Panc1 (cell line): ENCODE results near the gene RRAS2. TPM values are rescaled to one million over a fixed set of nuclear protein-coding genes. Genes with fewer than 3 reads are reported as not detected.

Experiments used
- ATAC-seq: fragments of 200-7000 bp; cut with Tn5 transposase; 2 replicates; pipeline ENCODE4 v1.9.1; 2020; ENCODE audit warnings: mild to moderate bottlenecking, moderate library complexity
- BruUV-seq: library from RNA; stranded (reverse); fragments of 400-500 nt; replicated peaks from 2 replicates; lab custom pipeline; 2021; lab: Mats Ljungman, UMichigan
- CTCF ChIA-PET: fragments of 300-600 bp; sonication (Branson Sonifier 250); formaldehyde crosslinking; loops from one replicate; lab custom pipeline; 2022; ENCODE audit warnings: antibody characterized with exemption; lab: Charles Lee
- POLR2A ChIA-PET: fragments of 300-600 bp; sonication (Branson Sonifier 250); formaldehyde crosslinking; loops from one replicate; lab custom pipeline; 2022; ENCODE audit warnings: antibody characterized with exemption; lab: Charles Lee
- DNase-seq: peaks from one replicate; pipeline ENCODE4 v3.0.0-alpha.2; 2010; ENCODE audit warnings: low read depth, low spot score
- H3K27ac ChIP-seq: 2 replicates; pipeline ENCODE4 v1.5.1; 2011; ENCODE audit warnings: mild to moderate bottlenecking, low read length, inconsistent platforms
- H3K27me3 ChIP-seq: fragments of 200-500 bp; sonication (Bioruptor generic); 2 replicates; pipeline ENCODE4 v1.6.0; 2014; ENCODE audit warnings: low read length, inconsistent platforms; ENCODE audit not compliant: control insufficient read depth, insufficient read depth
- H3K36me3 ChIP-seq: fragments of 200-500 bp; sonication (Bioruptor generic); 2 replicates; pipeline ENCODE4 v1.5.1; 2014; ENCODE audit warnings: inconsistent platforms, mild to moderate bottlenecking, low read length, moderate library complexity; ENCODE audit not compliant: control insufficient read depth, insufficient read depth
- H3K4me1 ChIP-seq: 2 replicates; pipeline ENCODE4 v1.5.1; 2011; ENCODE audit warnings: inconsistent platforms, mild to moderate bottlenecking, low read length, moderate library complexity; ENCODE audit not compliant: control insufficient read depth, insufficient read depth
- H3K4me3 ChIP-seq, 2 experiments: 2 replicates each; pipeline ENCODE4 v1.5.1; 2011 to 2012; ENCODE audit warnings: low read depth in 2 of 2, low read length in 2 of 2, mild to moderate bottlenecking in 2 of 2, inconsistent platforms in 1 of 2, moderate library complexity in 1 of 2
- H3K9me3 ChIP-seq: fragments of 200-500 bp; sonication (Bioruptor generic); 2 replicates; pipeline ENCODE4 v1.5.1; 2014; ENCODE audit warnings: low read depth, mild to moderate bottlenecking, inconsistent platforms, low read length, moderate library complexity; ENCODE audit not compliant: control insufficient read depth, insufficient read depth
- CTCF ChIP-seq: fragments of 450-650 bp; IDR thresholded peaks from 2 replicates; pipeline ENCODE4 v1.5.1; 2017; ENCODE audit warnings: mild to moderate bottlenecking
- POLR2AphosphoS5 ChIP-seq: IDR thresholded peaks from 2 replicates; pipeline ENCODE4 v1.6.1; 2012; ENCODE audit warnings: mild to moderate bottlenecking, low read depth, low read length, moderate library complexity
- REST ChIP-seq, 2 experiments: IDR thresholded peaks; 2 replicates each; pipeline ENCODE4 v1.6.1; 2011 to 2012; ENCODE audit warnings: low read depth in 2 of 2, control low read depth in 1 of 2, low read length in 1 of 2, mild to moderate bottlenecking in 1 of 2, moderate library complexity in 1 of 2; ENCODE audit not compliant: insufficient read depth in 1 of 2
- SIN3A ChIP-seq: IDR thresholded peaks from 2 replicates; pipeline ENCODE4 v1.6.1; 2012; ENCODE audit warnings: low read depth, mild to moderate bottlenecking, low read length, moderate library complexity, borderline replicate concordance; ENCODE audit not compliant: insufficient read depth
- TCF7L2 ChIP-seq: IDR thresholded peaks from 2 replicates; pipeline ENCODE4 v1.6.1; 2011; ENCODE audit warnings: mild to moderate bottlenecking, low read depth, low read length, inconsistent platforms
- in situ Hi-C: cut with HindIII; loops from 2 replicates; pipeline ENCODE4 v1.10.0; 2016; ENCODE audit warnings: low sequenced_read_pairs, low pct_unique_long_range_greater_than_20kb
- intact Hi-C: fragments of 100-400 bp; cut with micrococcal nuclease; formaldehyde crosslinking; loops from one replicate; pipeline ENCODE4 v1.10.0; 2022; ENCODE audit not compliant: unreplicated experiment
- total RNA-seq: library from RNA; stranded (reverse); gene quantifications from one replicate; pipeline ENCODE4 v1.2.1, GENCODE V29; 2021; ENCODE audit not compliant: unreplicated experiment

RRAS2 gene
- total RNA-seq, 1 experiment from 2014 or later: 58.4 TPM

GRCh38 chr11:14235701-14236100 is 123.3 kb downstream of the RRAS2 start:
- H3K27ac ChIP-seq: no peak overlapping the region
- DNase-seq (no peak), ATAC-seq (no peak)
- POLR2A ChIA-PET: no interaction called here
- H3K9me3 ChIP-seq: no peaks in the 10 kb centered on the region
- intact Hi-C loops (no loop called here), in situ Hi-C loops (loop anchor here (25.0 kb wide), 1 partner anchor 273 kb away; the partner anchor contains the start of gene SPON1)
- no peak overlapping the region for H3K4me3 ChIP-seq
- H3K36me3 ChIP-seq: no peaks in the 10 kb centered on the region
- no TSS peak for BruUV-seq
- peaks cover 33% of the 10 kb centered on the region for H3K27me3 ChIP-seq
- no peaks in the 10 kb centered on the region for H3K4me1 ChIP-seq
- CTCF ChIA-PET: no interaction called here
- no peak for TF ChIP-seq REST (IDR thresholded peaks at IDR 0.05; ENCODE audit: insufficient read depth in 1 of 2, low read depth in 2 of 2, low read length in 1 of 2)
- no peak for TF ChIP-seq TCF7L2
- no peak for TF ChIP-seq CTCF
- TF ChIP-seq SIN3A: no peak

GRCh38 chr11:14234446-14234845 is 124.5 kb downstream of the RRAS2 start:
- ChIA-PET CTCF (no interaction called here), POLR2A (no interaction called here)
- DNase-seq (no peak), ATAC-seq (no peak)
- Histone ChIP-seq H3K27me3 (peaks cover 38% of the 10 kb centered on the region), H3K4me1 (no peaks in the 10 kb centered on the region), H3K36me3 (no peaks in the 10 kb centered on the region), H3K27ac (no peak overlapping the region), H3K4me3 (no peak overlapping the region), H3K9me3 (no peaks in the 10 kb centered on the region)
- in situ Hi-C loops: loop anchor here (25.0 kb wide), 1 partner anchor 272 kb away; the partner anchor contains the start of gene SPON1
- no TSS peak for BruUV-seq
- intact Hi-C loops: no loop called here
- no peak for TF ChIP-seq SIN3A
- no peak for TF ChIP-seq REST (IDR thresholded peaks at IDR 0.05; ENCODE audit: insufficient read depth in 1 of 2, low read depth in 2 of 2, low read length in 1 of 2)
- no peak for TF ChIP-seq TCF7L2
- no peak for TF ChIP-seq POLR2AphosphoS5
- no peak for TF ChIP-seq CTCF
